ENCODE data around the gene SPDEF. TPM values are rescaled to one million over a fixed set of nuclear protein-coding genes. Genes with fewer than 3 reads are reported as not detected.

The SPDEF gene
- total RNA-seq, 1 experiment from 2014 or later = 0.85 TPM

- POLR2A ChIA-PET (ENCODE audit: unreplicated experiment) = no interaction called here
- TF ChIP-seq EZH2 (IDR thresholded peaks at IDR 0.05; ENCODE audit: low read depth) = no peak
- TF ChIP-seq, protein P1, sequence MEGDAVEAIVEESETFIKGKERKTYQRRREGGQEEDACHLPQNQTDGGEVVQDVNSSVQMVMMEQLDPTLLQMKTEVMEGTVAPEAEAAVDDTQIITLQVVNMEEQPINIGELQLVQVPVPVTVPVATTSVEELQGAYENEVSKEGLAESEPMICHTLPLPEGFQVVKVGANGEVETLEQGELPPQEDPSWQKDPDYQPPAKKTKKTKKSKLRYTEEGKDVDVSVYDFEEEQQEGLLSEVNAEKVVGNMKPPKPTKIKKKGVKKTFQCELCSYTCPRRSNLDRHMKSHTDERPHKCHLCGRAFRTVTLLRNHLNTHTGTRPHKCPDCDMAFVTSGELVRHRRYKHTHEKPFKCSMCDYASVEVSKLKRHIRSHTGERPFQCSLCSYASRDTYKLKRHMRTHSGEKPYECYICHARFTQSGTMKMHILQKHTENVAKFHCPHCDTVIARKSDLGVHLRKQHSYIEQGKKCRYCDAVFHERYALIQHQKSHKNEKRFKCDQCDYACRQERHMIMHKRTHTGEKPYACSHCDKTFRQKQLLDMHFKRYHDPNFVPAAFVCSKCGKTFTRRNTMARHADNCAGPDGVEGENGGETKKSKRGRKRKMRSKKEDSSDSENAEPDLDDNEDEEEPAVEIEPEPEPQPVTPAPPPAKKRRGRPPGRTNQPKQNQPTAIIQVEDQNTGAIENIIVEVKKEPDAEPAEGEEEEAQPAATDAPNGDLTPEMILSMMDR (conservative IDR thresholded peaks at IDR 0.05) = no peak
- H3K4me3 ChIP-seq = peak overlapping the region; percentile 36; the same call in 1 of the 2 replicates
- H3K79me2 ChIP-seq (ENCODE audit: low read depth) = no peaks in the 10 kb centered on the region
- no peak for DNase-seq
- no TSS peak for BruUV-seq (replicated peaks)
- H3K9me2 ChIP-seq (ENCODE audit: insufficient read depth) = no peaks in the 10 kb centered on the region
- peak overlapping the region; percentile 48; the same call in 1 of the 2 replicates for H2AFZ ChIP-seq
- H3K4me1 ChIP-seq (replicated peaks; ENCODE audit: insufficient read depth) = peaks cover 12% of the 10 kb centered on the region
- H3K9me3 ChIP-seq (ENCODE audit: insufficient read depth, low read depth) = no peaks in the 10 kb centered on the region
- peak overlapping the region; percentile 84 for H3K4me2 ChIP-seq
- peaks cover 4% of the 10 kb centered on the region; the same call in 1 of the 2 replicates for H3F3A ChIP-seq (ENCODE audit: insufficient read depth, low read depth)
- H3K27ac ChIP-seq = no peak overlapping the region
- H3K36me3 ChIP-seq (ENCODE audit: low read depth) = no peaks in the 10 kb centered on the region
- CTCF ChIA-PET = interaction anchor here (0.8 kb wide), 1 partner anchor 498 kb away, joined by 3 read pairs; no protein-coding TSS in a partner anchor
- H3K27me3 ChIP-seq (ENCODE audit: insufficient read depth, low read depth) = no peaks in the 10 kb centered on the region
- H4K20me1 ChIP-seq (ENCODE audit: insufficient read depth) = no peaks in the 10 kb centered on the region
- intact Hi-C loops (cut with micrococcal nuclease; ENCODE audit: unreplicated experiment) = loop anchor here (2.0 to 5.0 kb wide), 3 partner anchors 64 to 716 kb away; partner anchors contain the start of gene SMIM29
Measured at GRCh38 chr6:34526241-34526972, 29.7 kb downstream of the SPDEF start.

DNA sequence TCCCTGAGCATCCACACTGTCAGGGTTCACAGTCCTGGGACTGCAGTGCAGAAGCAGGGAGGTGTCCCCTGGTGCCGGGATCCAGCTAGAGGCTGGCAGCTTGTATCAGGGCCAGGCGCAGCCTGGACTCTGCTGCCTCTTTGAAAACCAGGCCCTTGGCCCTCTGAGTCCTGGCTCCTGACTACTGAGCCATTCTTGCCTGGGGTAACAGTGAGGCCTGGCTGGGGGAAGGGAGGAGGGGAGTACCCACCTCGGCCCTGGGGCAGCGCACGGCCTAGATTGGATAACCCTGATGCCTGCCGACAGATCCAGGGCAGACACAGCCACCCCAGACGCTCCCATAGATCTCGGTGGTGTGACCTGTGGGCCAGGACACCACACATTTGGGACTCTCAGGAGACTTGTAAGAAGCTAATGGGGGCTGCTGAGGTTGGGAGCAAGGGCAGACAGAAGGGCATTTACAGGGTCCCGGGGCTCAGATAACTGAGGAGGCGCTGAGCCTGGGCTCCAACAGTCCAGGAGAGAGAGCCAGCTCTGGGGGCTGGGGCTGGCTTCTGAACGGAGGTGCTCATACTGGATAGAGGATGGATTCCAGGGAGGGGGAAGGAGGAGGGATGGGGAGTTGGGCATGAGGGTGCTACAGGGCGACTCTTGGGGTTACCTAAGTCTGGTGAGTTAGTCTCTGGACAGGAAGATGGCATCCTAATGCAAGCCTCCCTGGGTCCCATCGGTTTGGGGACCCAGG is 30.5 kb downstream of the SPDEF start:
- Histone ChIP-seq H3K4me3 (no peak overlapping the region), H3K27me3 (ENCODE audit: insufficient read depth, low read depth) (no peaks in the 10 kb centered on the region), H3K9me3 (ENCODE audit: insufficient read depth, low read depth) (no peaks in the 10 kb centered on the region), H3K4me1 (replicated peaks; ENCODE audit: insufficient read depth) (peaks cover 12% of the 10 kb centered on the region), H3F3A (ENCODE audit: insufficient read depth, low read depth) (peaks cover 4% of the 10 kb centered on the region; the same call in 1 of the 2 replicates), H2AFZ (no peak overlapping the region), H4K20me1 (ENCODE audit: insufficient read depth) (no peaks in the 10 kb centered on the region), H3K4me2 (no peak overlapping the region), H3K36me3 (ENCODE audit: low read depth) (no peaks in the 10 kb centered on the region), H3K27ac (no peak overlapping the region), H3K79me2 (ENCODE audit: low read depth) (no peaks in the 10 kb centered on the region), H3K9me2 (ENCODE audit: insufficient read depth) (no peaks in the 10 kb centered on the region)
- no peak for DNase-seq
- BruUV-seq (replicated peaks) = no TSS peak
- intact Hi-C loops (cut with micrococcal nuclease; ENCODE audit: unreplicated experiment) = loop anchor here (2.0 to 5.0 kb wide), 3 partner anchors 63 to 717 kb away; partner anchors contain the start of gene SMIM29
- POLR2A ChIA-PET (ENCODE audit: unreplicated experiment) = no interaction called here
- TF ChIP-seq, protein P1 (conservative IDR thresholded peaks at IDR 0.05) = no peak
- TF ChIP-seq EZH2 (IDR thresholded peaks at IDR 0.05; ENCODE audit: low read depth) = no peak
- CTCF ChIA-PET = no interaction called here

DNA sequence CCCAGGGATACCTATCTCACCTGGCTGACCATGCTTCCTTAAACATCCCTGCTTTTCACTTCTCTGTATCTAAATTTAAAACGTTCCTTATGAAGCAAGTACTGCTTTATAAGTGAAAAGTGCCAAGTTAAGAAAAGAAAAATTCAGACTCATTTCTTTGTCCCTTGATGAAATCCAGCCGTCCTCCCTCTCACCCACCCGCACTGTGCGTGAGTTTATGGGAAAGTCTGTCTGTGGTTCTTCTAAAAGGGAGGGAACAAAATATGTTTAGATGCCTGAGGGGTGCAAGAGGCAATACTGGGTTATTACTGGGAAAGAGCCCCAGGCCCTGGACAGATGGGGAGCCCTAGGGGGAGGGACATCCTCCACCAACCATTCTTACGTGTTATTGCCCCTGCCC is 31.2 kb downstream of the SPDEF start:
- CTCF ChIA-PET = no interaction called here
- no peaks in the 10 kb centered on the region for H3K27me3 ChIP-seq (ENCODE audit: insufficient read depth, low read depth)
- POLR2A ChIA-PET (ENCODE audit: unreplicated experiment) = no interaction called here
- H3K4me1 ChIP-seq (replicated peaks; ENCODE audit: insufficient read depth) = peaks cover 12% of the 10 kb centered on the region
- no peaks in the 10 kb centered on the region for H3K79me2 ChIP-seq (ENCODE audit: low read depth)
- DNase-seq = no peak
- H3K9me2 ChIP-seq (ENCODE audit: insufficient read depth) = no peaks in the 10 kb centered on the region
- intact Hi-C loops (cut with micrococcal nuclease; ENCODE audit: unreplicated experiment) = loop anchor here (5.0 kb wide), 2 partner anchors 63 to 717 kb away; no protein-coding TSS in a partner anchor
- TF ChIP-seq, protein P1 (conservative IDR thresholded peaks at IDR 0.05) = no peak
- no peak for TF ChIP-seq EZH2 (IDR thresholded peaks at IDR 0.05; ENCODE audit: low read depth)
- no peak overlapping the region for H3K4me2 ChIP-seq
- H3F3A ChIP-seq (ENCODE audit: insufficient read depth, low read depth) = peaks cover 4% of the 10 kb centered on the region; the same call in 1 of the 2 replicates
- no TSS peak for BruUV-seq (replicated peaks)
- H3K36me3 ChIP-seq (ENCODE audit: low read depth) = no peaks in the 10 kb centered on the region
- H3K27ac ChIP-seq = no peak overlapping the region
- H2AFZ ChIP-seq = no peak overlapping the region
- no peak overlapping the region for H3K4me3 ChIP-seq
- no peaks in the 10 kb centered on the region for H4K20me1 ChIP-seq (ENCODE audit: insufficient read depth)
- H3K9me3 ChIP-seq (ENCODE audit: insufficient read depth, low read depth) = no peaks in the 10 kb centered on the region
